Neuron (in vitro differentiated cells): Measurements from ENCODE around the gene AP5B1.

Source experiments
- H2AFZ ChIP-seq: one replicate; pipeline ENCODE4 v1.6.1; 2013; ENCODE audit warnings: low read depth, mild to moderate bottlenecking, inconsistent platforms, low read length, moderate library complexity
- H3K27me3 ChIP-seq: one replicate; pipeline ENCODE4 v1.6.1; 2013; ENCODE audit warnings: low read length; ENCODE audit not compliant: insufficient read depth
- H3K36me3 ChIP-seq: one replicate; pipeline ENCODE4 v1.6.1; 2013; ENCODE audit warnings: low read length; ENCODE audit not compliant: insufficient read depth
- H3K4me1 ChIP-seq: one replicate; pipeline ENCODE4 v1.6.1; 2013; ENCODE audit warnings: low read length; ENCODE audit not compliant: insufficient read depth
- H3K4me3 ChIP-seq: 2 replicates; pipeline ENCODE4 v1.5.1; 2013; ENCODE audit warnings: mild to moderate bottlenecking, low read length, moderate library complexity
- H3K9me3 ChIP-seq: one replicate; pipeline ENCODE4 v1.6.1; 2013; ENCODE audit warnings: low read length

Gene AP5B1, protein sequence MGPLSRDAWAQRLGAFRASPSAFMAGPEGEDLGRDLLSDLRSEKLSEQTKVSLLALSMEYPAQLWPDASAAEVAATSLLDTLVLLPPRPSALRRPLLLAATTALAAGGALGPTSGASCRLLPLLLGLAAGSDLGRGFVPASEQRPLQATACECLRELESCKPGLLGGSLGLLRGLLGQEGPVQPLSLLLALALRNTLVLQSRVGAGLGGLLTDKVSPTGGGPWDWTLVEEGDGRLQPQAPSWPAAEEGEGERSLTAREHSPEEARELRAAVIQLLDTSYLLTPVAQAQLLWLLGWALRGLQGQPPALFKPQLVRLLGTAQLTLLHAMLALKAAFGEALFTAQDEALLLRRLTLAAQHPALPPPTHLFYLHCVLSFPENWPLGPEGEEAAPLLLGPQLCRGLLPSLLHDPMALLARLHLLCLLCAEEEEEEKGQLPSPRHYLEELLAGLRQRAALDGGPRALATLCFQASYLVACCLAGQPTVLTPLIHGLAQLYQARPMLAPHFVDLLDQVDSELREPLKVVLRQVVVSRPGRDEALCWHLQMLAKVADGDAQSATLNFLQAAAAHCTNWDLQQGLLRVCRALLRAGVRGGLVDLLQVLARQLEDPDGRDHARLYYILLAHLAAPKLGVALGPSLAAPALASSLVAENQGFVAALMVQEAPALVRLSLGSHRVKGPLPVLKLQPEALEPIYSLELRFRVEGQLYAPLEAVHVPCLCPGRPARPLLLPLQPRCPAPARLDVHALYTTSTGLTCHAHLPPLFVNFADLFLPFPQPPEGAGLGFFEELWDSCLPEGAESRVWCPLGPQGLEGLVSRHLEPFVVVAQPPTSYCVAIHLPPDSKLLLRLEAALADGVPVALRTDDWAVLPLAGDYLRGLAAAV

DNA sequence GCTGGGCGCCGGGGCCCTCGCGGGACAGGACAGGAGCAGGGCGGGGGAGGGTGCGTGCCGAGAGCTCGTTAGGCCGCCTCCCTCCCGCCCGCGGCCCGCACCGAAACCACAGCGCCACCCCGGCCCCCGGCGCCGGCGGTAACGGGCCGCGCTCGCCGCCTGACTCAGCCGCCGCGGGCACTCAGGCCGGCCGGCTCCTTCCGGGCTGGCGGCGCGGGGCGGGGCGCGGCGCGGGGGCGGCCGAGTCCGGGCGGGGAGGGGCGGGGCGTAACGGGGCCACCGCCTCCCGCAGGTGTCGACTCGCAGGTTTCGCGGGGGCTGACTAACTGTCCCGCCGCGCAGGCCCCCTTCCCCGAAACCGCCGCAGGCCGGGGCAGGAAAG, at the start of gene AP5B1:
Gene AP5B1, minus strand, starts transcription at position 207 of the 382 bp plus-strand sequence. CDS start 385 bp downstream, outside the sequence.
- H3K36me3 ChIP-seq: peaks cover 3% of the 10 kb centered on the region
- peaks cover 33% of the 10 kb centered on the region for H3K27me3 ChIP-seq
- H3K4me3 ChIP-seq: peak within 1 kb of the TSS; percentile 49
- H2AFZ ChIP-seq: peak within 1 kb of the TSS; percentile 94
- no peaks in the 10 kb centered on the region for H3K9me3 ChIP-seq
- no peaks in the 10 kb centered on the region for H3K4me1 ChIP-seq

DNA sequence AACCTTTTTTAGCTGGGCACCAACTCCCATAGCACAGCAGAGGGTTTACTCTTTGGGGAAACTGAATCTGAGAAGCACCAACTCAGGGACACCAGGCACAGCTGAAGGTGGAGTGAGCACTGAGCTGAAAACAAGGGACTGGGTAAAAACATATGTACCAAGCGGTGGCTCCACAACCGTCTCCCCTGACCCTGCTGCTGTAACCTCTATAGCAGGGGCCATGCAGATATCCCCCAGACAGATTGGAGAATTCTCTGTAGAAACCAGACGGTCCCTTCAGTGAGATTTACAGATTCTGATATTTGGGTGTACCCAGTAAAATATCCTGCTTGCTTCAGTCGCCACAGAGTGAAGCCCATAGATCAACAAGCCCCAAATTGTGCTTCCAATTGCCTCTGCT, 48.7 kb upstream of the AP5B1 start:
- Histone ChIP-seq H3K4me3 (no peak overlapping the region), H2AFZ (no peak overlapping the region), H3K9me3 (no peaks in the 10 kb centered on the region), H3K27me3 (no peaks in the 10 kb centered on the region), H3K36me3 (no peaks in the 10 kb centered on the region), H3K4me1 (peaks cover 8% of the 10 kb centered on the region)

GRCh38 chr11:65826984-65827735, 46.4 kb upstream of the AP5B1 start:
- Histone ChIP-seq H3K9me3 (no peaks in the 10 kb centered on the region), H3K36me3 (no peaks in the 10 kb centered on the region), H3K4me3 (no peak overlapping the region), H3K27me3 (no peaks in the 10 kb centered on the region), H3K4me1 (no peaks in the 10 kb centered on the region), H2AFZ (no peak overlapping the region)

DNA sequence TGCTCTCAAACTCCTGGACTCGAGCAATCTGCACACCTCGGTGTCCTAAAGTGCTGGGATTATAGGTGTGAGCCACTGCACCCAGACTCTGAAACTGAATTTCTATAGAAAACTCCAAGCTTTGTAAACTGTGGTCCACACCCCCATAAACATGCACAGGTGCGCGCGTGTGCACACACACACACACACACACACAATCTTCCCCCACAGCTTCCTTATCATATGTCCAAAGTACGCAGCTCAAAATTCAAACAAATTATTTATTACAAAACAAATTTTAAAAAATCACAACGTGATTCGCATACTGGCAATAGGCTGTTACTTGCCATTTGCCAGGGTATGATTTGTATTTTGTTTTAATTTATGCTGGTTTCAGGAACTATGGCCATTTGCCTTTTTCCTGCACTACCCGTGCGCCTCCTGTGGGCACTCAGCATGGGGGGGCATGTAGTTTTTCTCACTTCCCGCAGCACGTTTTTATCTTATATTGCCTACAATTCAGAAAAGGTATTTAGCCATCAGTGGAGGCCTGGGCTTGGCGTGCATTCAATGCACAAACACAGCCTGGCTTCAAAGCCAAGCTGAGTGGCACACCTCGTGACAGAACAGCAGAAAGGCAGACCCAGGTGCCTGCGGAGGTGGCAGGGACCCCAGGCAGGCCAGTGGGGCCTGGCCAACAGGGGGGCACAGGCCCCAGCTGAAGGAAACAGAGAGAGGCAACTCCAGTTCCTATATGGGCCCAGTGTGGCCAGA, 42.2 kb upstream of the AP5B1 start:
- Histone ChIP-seq H3K27me3 (no peaks in the 10 kb centered on the region), H3K36me3 (no peaks in the 10 kb centered on the region), H3K9me3 (no peaks in the 10 kb centered on the region), H3K4me3 (no peak overlapping the region), H2AFZ (no peak overlapping the region), H3K4me1 (no peaks in the 10 kb centered on the region)

DNA sequence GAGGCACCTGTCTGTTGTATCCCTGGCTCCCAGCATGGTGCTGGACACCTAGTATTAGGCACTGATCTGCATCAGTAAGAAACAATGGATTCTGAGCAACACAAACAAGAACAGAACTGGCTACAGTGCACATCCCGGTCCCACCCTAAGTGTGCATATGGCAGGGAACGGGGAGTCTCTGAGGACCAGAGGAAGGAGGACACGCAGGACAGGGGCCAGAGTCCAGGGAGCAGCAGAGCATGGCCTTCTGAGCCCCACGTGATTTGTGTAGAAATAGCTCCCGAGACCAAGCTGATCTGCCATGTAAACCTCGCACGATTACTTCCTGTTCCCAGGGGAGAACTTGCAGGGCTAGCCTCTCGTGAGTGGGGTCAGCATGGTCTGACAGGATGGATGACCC, 40.3 kb upstream of the AP5B1 start:
- Histone ChIP-seq H2AFZ (no peak overlapping the region), H3K27me3 (no peaks in the 10 kb centered on the region), H3K36me3 (no peaks in the 10 kb centered on the region), H3K4me1 (peaks cover 3% of the 10 kb centered on the region), H3K4me3 (no peak overlapping the region), H3K9me3 (no peaks in the 10 kb centered on the region)

- H2AFZ ChIP-seq: peak overlapping the region; percentile 98
- peak overlapping the region; percentile 86 for H3K4me3 ChIP-seq
- no peaks in the 10 kb centered on the region for H3K9me3 ChIP-seq
- H3K27me3 ChIP-seq: no peaks in the 10 kb centered on the region
- peaks cover 3% of the 10 kb centered on the region for H3K4me1 ChIP-seq
- no peaks in the 10 kb centered on the region for H3K36me3 ChIP-seq
Measured at GRCh38 chr11:65817835-65818680, 37.3 kb upstream of the AP5B1 start.

- H3K4me1 ChIP-seq: peaks cover 3% of the 10 kb centered on the region
- no peaks in the 10 kb centered on the region for H3K27me3 ChIP-seq
- peak overlapping the region; percentile 86 for H3K4me3 ChIP-seq
- H3K9me3 ChIP-seq: no peaks in the 10 kb centered on the region
- no peaks in the 10 kb centered on the region for H3K36me3 ChIP-seq
- H2AFZ ChIP-seq: peak overlapping the region; percentile 98
Measured at GRCh38 chr11:65817312-65817834, 36.6 kb upstream of the AP5B1 start.

DNA sequence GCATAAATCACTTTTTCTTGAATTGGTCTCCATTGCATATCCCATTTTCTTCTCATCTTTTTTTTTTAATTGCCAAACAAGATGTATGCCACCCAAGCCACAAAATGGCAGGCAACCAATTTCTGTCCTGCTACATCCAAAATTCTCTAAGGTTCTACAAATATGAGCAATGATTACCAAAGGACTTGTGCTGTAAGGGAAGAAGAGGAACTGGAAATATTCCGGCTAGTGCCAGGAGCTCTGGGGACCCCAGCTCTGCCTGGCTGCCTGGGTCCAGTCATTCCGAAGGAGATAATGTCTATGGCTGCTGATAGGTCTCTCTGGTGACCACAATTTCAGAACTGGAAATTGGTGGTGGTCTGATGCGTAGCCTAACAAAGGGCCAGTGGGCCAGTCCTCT, 35.9 kb upstream of the AP5B1 start:
- Histone ChIP-seq H3K9me3 (no peaks in the 10 kb centered on the region), H3K36me3 (no peaks in the 10 kb centered on the region), H3K27me3 (no peaks in the 10 kb centered on the region), H3K4me1 (peaks cover 3% of the 10 kb centered on the region), H2AFZ (no peak overlapping the region), H3K4me3 (no peak overlapping the region)

- no peaks in the 10 kb centered on the region for H3K27me3 ChIP-seq
- peaks cover 3% of the 10 kb centered on the region for H3K4me1 ChIP-seq
- no peak overlapping the region for H2AFZ ChIP-seq
- no peaks in the 10 kb centered on the region for H3K36me3 ChIP-seq
- no peak overlapping the region for H3K4me3 ChIP-seq
- H3K9me3 ChIP-seq: no peaks in the 10 kb centered on the region
Measured at GRCh38 chr11:65814986-65815565, 34.3 kb upstream of the AP5B1 start.

DNA sequence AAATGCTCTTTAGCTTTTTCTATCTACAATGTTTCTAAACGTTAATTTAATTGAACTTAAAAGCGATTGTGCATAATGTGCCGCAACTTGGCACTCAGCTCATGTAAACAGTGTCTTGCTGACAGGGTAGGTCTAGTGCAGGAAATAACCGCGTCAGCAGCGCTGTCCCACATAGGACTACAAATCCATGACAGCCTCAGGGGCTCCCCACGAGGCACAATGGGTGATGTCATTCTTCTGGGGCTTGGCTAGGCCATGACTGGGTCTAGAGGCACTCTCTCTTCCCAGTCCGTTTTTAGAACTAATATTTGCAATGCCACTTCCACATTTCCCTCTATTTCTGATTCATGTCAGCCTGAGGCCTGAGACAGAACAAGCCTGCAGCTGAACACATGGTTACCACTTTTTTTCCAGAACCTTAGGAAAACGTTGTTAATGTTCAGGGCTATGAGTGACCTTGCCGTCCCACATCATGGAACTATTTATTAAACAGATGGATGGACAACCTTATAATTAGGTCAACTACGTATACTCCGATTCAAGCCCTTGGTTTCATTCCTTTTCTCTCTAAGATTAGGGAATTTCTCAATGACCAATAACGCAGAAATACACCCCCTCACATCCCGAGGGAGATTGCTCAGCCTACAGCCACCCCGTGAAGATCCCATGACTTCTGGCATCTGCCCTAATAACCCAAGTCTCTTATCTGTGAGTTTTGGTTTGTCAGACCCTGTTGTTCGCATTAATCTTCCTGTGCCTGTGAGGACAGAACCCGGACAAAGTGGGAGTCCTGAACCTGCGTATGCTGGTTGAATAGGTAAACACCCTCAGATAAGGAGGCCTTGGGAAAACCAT, 33.6 kb upstream of the AP5B1 start:
- H3K4me3 ChIP-seq: no peak overlapping the region

More for the DNA sequence above, 33.6 kb upstream of the AP5B1 start:
- Histone ChIP-seq H3K27me3 (no peaks in the 10 kb centered on the region), H3K9me3 (no peaks in the 10 kb centered on the region), H3K4me1 (peaks cover 3% of the 10 kb centered on the region), H2AFZ (no peak overlapping the region), H3K36me3 (no peaks in the 10 kb centered on the region)
